Activated CD4-positive, alpha-beta T cell treated with anti-CD3 and anti-CD28 coated beads, Interleukin-2, amount 10 ng/mL, durations not matched to agents 7 days and 5 days (primary cell): ENCODE data around the gene PRRG1. TPM values are rescaled to one million over a fixed set of nuclear protein-coding genes. Genes with fewer than 3 reads are reported as not detected.
"Not testable (repeated sequence)": the region's sequence is repeated elsewhere in the genome, so short reads cannot be mapped to it uniquely, and the experiment has no call there.

Experiments used
- CTCF ChIA-PET: fragments of 350-600 bp; sonication (Branson Sonifier 250); formaldehyde crosslinking; loops from one replicate; lab custom pipeline; 2021; ENCODE audit warnings: antibody characterized with exemption; lab: Charles Lee
- POLR2A ChIA-PET: fragments of 350-600 bp; sonication (Branson Sonifier 250); formaldehyde crosslinking; loops from one replicate; lab custom pipeline; 2021; ENCODE audit warnings: antibody characterized with exemption; lab: Charles Lee
- DNase-seq: peaks from one replicate; pipeline ENCODE4 v3.0.0-alpha.2; 2020
- H3K27ac Mint-ChIP-seq: one replicate; pipeline ENCODE4 v1.8.0; 2021; ENCODE audit warnings: mild to moderate bottlenecking, moderate library complexity, mixed read lengths
- H3K27me3 Mint-ChIP-seq: one replicate; pipeline ENCODE4 v1.8.0; 2021; ENCODE audit warnings: mixed read lengths
- H3K36me3 Mint-ChIP-seq: one replicate; pipeline ENCODE4 v1.8.0; 2021; ENCODE audit warnings: low read depth, mixed read lengths
- H3K4me1 Mint-ChIP-seq: one replicate; pipeline ENCODE4 v1.8.0; 2021; ENCODE audit warnings: mixed read lengths
- H3K4me3 Mint-ChIP-seq: one replicate; pipeline ENCODE4 v1.8.0; 2021; ENCODE audit warnings: mild to moderate bottlenecking, moderate library complexity, mixed read lengths
- H3K9me3 Mint-ChIP-seq: one replicate; pipeline ENCODE4 v1.8.0; 2021; ENCODE audit warnings: mixed read lengths
- total RNA-seq, 2 experiments: library from RNA; stranded (reverse); gene quantifications; one replicate each; pipeline ENCODE4 v1.2.3, GENCODE V29; 2021

The PRRG1 gene
- not detected for total RNA-seq

DNA sequence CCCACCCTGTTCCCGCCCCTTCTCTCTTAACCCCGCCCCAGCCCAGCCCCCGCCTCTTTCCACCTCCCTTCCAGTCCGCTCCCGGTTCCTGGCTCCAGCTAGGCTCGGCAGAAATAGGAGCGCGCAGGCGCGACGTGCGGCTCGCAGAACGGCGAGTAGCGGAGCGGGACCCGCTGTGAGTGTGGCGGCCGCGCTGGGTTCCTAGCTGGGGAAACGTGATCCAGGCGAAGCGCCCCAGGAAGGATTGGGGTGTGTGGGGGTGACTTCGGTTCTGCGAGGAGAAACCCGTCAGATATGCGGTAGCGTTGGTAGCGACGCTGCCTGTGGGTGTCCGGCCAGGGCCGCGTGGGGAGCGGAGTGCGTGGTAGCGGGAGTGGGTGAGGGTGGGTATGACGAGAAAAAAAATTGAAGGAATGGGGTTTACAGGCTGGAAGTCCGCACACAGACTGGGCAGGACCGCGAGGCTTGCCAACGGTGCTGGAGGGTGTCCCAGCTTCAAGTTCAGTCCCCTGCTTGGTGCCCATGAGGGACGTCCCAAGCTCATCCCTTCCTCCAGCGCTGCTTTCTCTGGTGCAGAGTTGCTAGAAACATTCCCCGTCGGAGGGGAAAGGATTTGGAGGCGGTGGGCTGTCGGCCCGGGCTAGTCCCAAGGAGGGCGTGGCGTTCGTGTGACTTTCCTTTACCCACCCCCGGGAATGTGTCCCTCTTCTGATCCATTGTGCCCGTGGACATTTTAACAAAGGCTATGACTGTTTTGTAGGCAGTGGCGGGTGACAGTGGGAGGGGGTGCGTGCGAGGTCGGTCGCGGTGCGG, at the start of gene PRRG1:
TSS of gene PRRG1 (plus strand) at position 144 of the 813 bp plus-strand sequence. CDS start 56,886 bp downstream, outside the sequence.
- peak within 1 kb of the TSS; percentile 13 for H3K4me3 Mint-ChIP-seq
- peaks cover 28% of the 10 kb centered on the region for H3K27me3 Mint-ChIP-seq
- H3K4me1 Mint-ChIP-seq, result no peaks in the 10 kb centered on the region
- H3K27ac Mint-ChIP-seq, result no peak within 1 kb of the TSS
- DNase-seq, result no peak
- POLR2A ChIA-PET, result no interaction called here
- no peaks in the 10 kb centered on the region for H3K36me3 Mint-ChIP-seq
- H3K9me3 Mint-ChIP-seq, result no peaks in the 10 kb centered on the region
- CTCF ChIA-PET, result no interaction called here

DNA sequence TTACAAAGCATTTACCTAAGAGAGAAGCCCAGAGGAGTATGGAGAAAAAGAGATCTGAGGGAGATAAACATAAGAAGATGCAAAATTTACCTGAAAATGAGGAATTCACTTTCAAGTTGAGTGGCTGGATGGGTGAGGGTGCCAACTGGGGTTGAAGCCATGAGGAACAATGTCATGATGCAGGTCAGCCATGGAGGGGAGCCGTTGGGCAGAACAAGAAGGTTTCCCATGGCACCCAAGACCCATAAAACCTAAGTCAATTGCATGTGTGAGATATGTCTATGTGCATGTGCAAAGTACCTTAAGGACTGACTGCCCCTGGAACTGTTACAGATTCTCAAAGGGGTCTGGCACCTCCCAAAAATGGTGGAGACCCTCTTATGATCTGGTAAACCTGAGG, 46.6 kb upstream of the PRRG1 start:
- no peaks in the 10 kb centered on the region for H3K36me3 Mint-ChIP-seq
- no peak for DNase-seq
- H3K4me3 Mint-ChIP-seq, result no peak overlapping the region
- POLR2A ChIA-PET, result no interaction called here
- H3K27ac Mint-ChIP-seq, result no peak overlapping the region
- CTCF ChIA-PET, result no interaction called here
- H3K9me3 Mint-ChIP-seq, result no peaks in the 10 kb centered on the region
- H3K4me1 Mint-ChIP-seq, result no peaks in the 10 kb centered on the region
- no peaks in the 10 kb centered on the region for H3K27me3 Mint-ChIP-seq

DNA sequence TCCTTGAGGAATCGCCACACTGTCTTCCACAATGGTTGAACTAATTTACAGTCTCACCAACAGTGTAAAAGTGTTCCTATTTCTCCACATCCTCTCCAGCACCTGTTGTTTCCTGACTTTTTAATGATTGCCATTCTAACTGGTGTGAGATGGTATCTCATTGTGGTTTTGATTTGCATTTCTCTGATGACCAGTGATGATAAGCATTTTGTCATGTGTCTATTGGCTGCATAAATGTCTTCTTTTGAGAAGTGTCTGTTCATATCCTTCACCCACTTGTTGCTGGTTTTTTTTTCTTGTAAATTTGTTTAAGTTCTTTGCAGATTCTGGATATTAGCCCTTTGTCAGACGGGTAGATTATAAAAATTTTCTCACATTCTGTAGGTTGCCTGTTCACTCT, 43.9 kb upstream of the PRRG1 start:
- H3K4me3 Mint-ChIP-seq, POLR2A ChIA-PET, CTCF ChIA-PET, H3K27me3 Mint-ChIP-seq, H3K27ac Mint-ChIP-seq, DNase-seq, H3K9me3 Mint-ChIP-seq, H3K36me3 Mint-ChIP-seq, H3K4me1 Mint-ChIP-seq: not testable (repeated sequence)

DNA sequence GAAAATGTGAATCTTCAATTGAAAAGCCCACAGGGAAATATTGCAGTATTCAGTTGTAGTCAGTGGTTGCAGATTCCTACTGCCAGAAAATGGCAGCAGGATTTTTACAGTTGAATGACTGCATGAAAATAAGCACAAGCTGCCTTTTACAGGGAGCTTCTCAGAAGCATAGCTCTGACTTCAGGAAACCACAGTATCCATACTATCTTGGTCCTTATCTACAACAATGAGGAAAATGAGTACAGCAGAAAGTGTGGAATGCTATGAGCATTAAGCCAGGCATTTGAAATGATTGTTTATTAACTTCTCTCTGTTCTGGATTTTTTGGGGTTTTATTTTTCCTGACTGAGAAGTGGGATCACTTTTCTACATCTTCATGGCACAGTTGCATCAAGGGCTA, 34.6 kb upstream of the PRRG1 start:
- DNase-seq, result no peak
- H3K9me3 Mint-ChIP-seq, result no peaks in the 10 kb centered on the region
- no peaks in the 10 kb centered on the region for H3K36me3 Mint-ChIP-seq
- CTCF ChIA-PET, result no interaction called here
- POLR2A ChIA-PET, result no interaction called here
- no peaks in the 10 kb centered on the region for H3K27me3 Mint-ChIP-seq
- no peaks in the 10 kb centered on the region for H3K4me1 Mint-ChIP-seq
- no peak overlapping the region for H3K27ac Mint-ChIP-seq
- no peak overlapping the region for H3K4me3 Mint-ChIP-seq

DNA sequence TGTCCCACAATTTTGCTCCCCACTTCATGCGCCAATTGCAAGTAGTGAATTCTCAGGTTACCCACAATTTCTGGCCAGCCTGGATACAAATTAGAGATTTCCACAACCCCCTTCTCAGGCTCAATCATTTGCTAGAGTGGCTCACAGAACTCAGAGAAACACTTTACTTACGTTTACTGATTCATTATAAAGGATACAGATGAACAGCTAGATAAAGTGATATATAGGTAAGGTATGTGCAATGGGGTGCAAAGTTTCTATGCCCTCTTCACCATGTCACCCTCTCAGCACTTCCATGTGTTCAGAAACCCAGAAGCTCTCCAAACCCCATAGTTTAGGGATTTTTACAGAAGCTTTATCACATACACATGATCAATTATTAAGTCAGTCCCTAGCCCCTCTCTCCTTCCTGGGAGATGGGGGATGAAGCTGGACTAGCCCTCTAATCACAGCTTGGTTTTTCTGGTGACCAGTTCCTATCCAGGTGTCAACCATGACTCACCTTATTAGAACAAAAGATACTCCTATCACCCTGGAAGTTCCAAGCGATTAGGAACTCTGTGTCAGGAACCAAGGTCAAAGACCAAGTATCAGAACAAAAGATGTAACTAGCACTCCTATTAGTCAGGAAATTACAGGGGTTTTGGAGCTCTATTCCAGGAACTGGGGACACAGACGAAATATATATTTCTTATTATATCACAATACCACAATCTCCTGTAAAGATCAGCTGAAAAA, 33.5 kb upstream of the PRRG1 start:
- Mint-ChIP-seq H3K27me3 (no peaks in the 10 kb centered on the region), H3K4me1 (no peaks in the 10 kb centered on the region), H3K9me3 (no peaks in the 10 kb centered on the region), H3K36me3 (no peaks in the 10 kb centered on the region), H3K4me3 (no peak overlapping the region), H3K27ac (no peak overlapping the region)
- ChIA-PET POLR2A (no interaction called here), CTCF (no interaction called here)
- DNase-seq, result no peak

DNA sequence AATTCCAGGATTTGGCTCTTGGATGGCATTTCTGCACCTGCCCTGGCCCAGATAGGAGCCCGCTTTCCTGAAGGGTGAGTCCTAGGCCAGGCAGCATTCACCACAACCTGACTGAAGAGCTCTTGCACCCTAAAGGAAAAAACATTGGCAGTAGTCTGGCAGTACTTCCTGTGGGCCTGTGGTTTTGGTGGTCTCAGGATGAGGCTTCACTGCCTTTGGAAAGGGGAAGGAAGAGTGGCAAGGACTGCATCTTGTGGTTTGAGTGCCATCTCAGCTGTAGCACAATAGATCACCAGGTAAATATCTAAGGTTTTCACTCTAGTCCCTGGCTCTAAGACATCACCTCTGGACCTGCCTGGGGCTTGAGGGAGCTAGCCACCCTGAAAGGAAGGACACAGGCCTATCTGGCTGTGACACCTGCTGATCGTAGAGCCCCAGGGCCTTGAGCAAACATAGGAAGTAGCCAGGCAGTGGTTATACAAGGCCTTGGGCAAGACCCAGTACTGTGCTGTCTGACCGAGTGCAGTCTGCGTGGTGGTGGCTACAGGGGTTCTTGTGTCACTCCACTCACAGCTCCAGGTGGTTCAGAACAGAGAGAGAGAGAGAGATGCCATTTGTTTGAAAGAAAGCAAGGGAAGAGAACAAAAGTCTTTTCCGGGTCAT, 28.5 kb upstream of the PRRG1 start:
- Mint-ChIP-seq H3K4me1 (no peaks in the 10 kb centered on the region), H3K4me3 (no peak overlapping the region)
- CTCF ChIA-PET, result no interaction called here

DNA sequence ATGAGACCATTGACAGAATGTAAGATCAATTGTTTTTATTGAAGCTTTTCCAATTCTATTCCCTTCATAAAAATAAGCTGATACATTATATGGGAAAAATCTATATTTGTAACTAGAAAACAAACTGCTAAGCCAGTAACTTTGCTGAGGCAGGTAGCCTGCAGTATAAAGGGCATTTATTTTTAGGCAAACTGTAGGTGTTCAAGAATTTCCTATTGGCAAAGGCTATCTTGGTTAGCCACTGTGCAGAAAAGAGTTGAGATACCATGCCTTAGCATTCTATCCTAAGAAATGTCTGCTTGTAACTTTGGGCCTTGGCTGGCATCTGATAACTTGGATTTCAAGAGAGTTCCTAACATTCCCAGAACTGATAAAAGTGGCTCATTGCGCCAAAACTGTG, 18.5 kb upstream of the PRRG1 start:
- H3K4me1 Mint-ChIP-seq, result no peaks in the 10 kb centered on the region
- no peaks in the 10 kb centered on the region for H3K9me3 Mint-ChIP-seq
- POLR2A ChIA-PET, result no interaction called here

More for the DNA sequence above, 28.5 kb upstream of the PRRG1 start:
- Mint-ChIP-seq H3K36me3 (no peaks in the 10 kb centered on the region), H3K27ac (no peak overlapping the region), H3K27me3 (no peaks in the 10 kb centered on the region), H3K9me3 (no peaks in the 10 kb centered on the region)
- DNase-seq, result no peak
- POLR2A ChIA-PET, result no interaction called here

DNA sequence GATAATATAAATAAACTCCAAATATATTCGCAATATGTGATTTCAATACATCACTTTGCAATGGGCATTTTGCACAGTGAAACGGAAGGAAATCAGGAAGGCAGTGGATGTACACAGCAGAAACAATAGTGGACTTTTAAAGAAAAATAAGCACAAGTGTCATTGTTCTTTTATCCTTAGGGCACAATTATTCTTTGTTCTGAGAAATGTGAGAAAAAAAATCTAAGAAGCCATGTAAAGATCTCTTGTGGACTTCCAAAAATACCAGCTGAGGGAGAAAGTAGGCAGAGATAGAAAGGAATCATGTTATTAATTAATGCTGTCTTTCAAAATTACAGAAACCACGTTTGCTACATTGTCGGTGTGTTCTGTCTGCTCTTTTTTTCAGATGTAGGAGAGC, 17.6 kb upstream of the PRRG1 start:
- no peaks in the 10 kb centered on the region for H3K27me3 Mint-ChIP-seq
- no peak overlapping the region for H3K27ac Mint-ChIP-seq
- ChIA-PET CTCF (no interaction called here), POLR2A (no interaction called here)
- no peaks in the 10 kb centered on the region for H3K9me3 Mint-ChIP-seq
- no peak overlapping the region for H3K4me3 Mint-ChIP-seq
- no peaks in the 10 kb centered on the region for H3K4me1 Mint-ChIP-seq
- DNase-seq, result no peak
- no peaks in the 10 kb centered on the region for H3K36me3 Mint-ChIP-seq

More for the DNA sequence above, 18.5 kb upstream of the PRRG1 start:
- no peak overlapping the region for H3K27ac Mint-ChIP-seq
- no peaks in the 10 kb centered on the region for H3K36me3 Mint-ChIP-seq
- no peak for DNase-seq
- CTCF ChIA-PET, result no interaction called here
- no peak overlapping the region for H3K4me3 Mint-ChIP-seq
- H3K27me3 Mint-ChIP-seq, result no peaks in the 10 kb centered on the region

DNA sequence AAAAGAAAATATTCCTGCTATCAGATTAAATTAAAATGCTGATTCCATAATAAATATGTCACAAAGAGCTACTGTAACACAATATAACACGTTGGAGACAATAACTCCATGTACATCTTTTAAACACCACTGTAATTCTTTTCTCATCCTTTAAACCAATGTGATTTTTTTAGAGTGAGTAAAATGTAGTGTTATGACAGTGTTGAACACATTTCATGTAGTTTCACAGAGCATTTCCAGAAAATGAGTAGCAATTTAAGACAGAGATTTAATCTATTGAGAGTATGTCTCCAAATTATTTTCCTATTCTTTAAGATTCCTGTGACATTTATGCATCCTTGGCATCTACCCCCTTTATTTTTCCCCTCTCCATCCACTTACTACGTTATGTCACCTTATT, 17.1 kb upstream of the PRRG1 start:
- H3K4me1 Mint-ChIP-seq, result no peaks in the 10 kb centered on the region

DNA sequence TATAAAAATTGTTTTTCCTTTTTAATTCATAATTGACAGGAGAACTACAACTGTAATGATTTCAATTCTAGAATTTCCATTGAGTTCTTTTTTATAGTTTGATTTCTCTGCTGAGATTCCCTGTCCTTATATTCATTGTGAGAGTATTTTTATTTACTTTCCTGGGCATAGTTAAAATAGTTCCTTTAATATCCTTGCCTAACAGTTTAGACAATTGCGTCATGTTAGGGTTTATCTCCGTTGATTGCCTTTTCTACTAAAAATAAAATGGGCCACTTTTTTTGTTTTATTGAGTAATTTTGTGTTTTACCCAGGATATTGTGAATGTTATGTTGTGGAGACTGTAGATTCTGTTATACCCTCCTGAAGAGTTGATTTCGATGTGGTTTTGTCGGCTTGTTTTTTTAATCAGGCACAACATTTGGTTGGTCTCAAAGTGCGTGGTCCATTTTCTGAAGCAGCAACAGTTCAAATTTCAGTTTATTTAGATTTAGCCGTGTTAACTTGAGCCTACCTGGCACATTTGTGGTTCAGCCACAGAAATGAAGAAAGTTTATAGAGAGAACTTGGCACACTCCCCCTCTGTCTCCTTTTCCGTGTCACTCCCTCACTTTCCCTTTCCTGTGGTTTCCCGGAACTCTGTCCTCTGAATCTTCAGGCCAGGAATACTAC, 16.0 kb upstream of the PRRG1 start:
- no peaks in the 10 kb centered on the region for H3K9me3 Mint-ChIP-seq
- no peak overlapping the region for H3K27ac Mint-ChIP-seq
- DNase-seq, result no peak
- CTCF ChIA-PET, result no interaction called here
- no peaks in the 10 kb centered on the region for H3K36me3 Mint-ChIP-seq
- POLR2A ChIA-PET, result no interaction called here
- H3K4me1 Mint-ChIP-seq, result no peaks in the 10 kb centered on the region
- H3K27me3 Mint-ChIP-seq, result no peaks in the 10 kb centered on the region
- no peak overlapping the region for H3K4me3 Mint-ChIP-seq

More for the DNA sequence above, 17.1 kb upstream of the PRRG1 start:
- H3K27me3 Mint-ChIP-seq, result no peaks in the 10 kb centered on the region
- no peak overlapping the region for H3K27ac Mint-ChIP-seq
- H3K36me3 Mint-ChIP-seq, result no peaks in the 10 kb centered on the region
- DNase-seq, result no peak
- ChIA-PET CTCF (no interaction called here), POLR2A (no interaction called here)
- H3K9me3 Mint-ChIP-seq, result no peaks in the 10 kb centered on the region
- no peak overlapping the region for H3K4me3 Mint-ChIP-seq

DNA sequence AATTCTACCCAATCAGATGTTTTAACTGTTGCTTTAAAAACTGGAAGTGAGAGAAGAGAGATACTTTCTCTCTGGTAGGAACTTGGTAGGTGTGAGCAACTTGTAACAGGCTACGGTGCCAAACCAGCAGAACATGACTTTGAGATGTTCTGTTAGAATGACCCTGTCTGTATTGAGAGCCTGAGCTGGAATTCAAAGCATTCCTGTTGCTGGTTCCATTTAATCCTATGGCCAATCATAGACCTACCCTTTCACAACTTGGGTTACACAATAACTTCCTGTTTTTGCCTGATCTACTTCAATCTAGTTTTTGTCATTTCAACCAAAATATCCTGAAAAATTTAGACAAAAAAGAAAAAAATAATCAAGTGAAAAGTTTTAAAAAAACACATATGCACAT, 1.7 kb upstream of the PRRG1 start:
- CTCF ChIA-PET, result no interaction called here
- Mint-ChIP-seq H3K36me3 (no peaks in the 10 kb centered on the region), H3K4me3 (no peak overlapping the region), H3K4me1 (no peaks in the 10 kb centered on the region), H3K9me3 (no peaks in the 10 kb centered on the region), H3K27me3 (peaks cover 28% of the 10 kb centered on the region), H3K27ac (no peak overlapping the region)
- DNase-seq, result no peak
- POLR2A ChIA-PET, result no interaction called here

DNA sequence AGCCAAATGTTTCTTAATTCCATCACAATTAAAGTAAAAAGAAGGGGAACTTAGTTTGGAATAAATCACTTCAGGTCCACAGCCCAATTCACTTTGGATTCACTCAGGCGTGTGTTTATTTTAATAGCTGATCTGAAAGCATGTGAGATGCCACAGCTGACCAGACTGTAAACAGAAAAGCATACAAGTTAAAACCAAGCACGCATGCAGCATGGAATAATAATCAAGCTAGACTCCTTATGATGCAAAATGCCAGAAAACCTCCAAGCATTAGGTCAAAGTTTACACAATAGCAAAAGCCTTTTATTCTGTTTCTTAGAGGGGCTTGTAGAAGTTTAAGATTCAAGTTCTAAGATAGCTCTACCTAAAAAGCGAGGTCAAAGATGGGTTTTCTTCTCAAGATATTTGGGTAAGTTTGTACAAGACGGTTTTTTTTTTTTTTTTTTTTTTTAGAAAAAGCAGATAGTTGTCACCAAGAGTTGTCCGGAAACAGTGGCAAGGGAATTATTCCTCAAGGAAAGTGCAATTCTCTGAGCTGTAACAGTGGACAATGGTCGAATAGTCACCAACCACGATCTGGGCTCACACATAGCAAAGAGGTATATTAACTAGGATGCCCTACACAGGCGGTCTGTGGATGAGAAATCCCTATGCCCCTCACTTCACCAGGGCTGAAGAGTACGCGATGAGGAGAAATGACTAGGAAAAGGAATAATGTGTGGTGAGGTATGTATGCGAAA, 763 bp upstream of the PRRG1 start:
- ChIA-PET POLR2A (no interaction called here), CTCF (no interaction called here)
- Mint-ChIP-seq H3K36me3 (no peaks in the 10 kb centered on the region), H3K4me3 (no peak overlapping the region), H3K27ac (no peak overlapping the region), H3K27me3 (peaks cover 28% of the 10 kb centered on the region), H3K4me1 (no peaks in the 10 kb centered on the region), H3K9me3 (no peaks in the 10 kb centered on the region)
- no peak for DNase-seq
